SK-N-SH (cell line): ENCODE data around the gene VWDE.

ENCODE experiments used
- CTCF ChIP-seq: fragments of 200-600 bp; sonication (generic); IDR thresholded peaks from 2 replicates; pipeline ENCODE4 v1.6.1; 2017; ENCODE audit warnings: antibody characterized with exemption, mild to moderate bottlenecking, moderate library complexity
- NFIC ChIP-seq: IDR thresholded peaks from 2 replicates; pipeline ENCODE4 v1.4.0; 2012; ENCODE audit warnings: borderline replicate concordance
- POLR2AphosphoS5 ChIP-seq: IDR thresholded peaks from 2 replicates; pipeline ENCODE4 v1.6.1; 2012; ENCODE audit warnings: low read depth, low read length

GRCh38 chr7:12431886-12432556 is 28.4 kb upstream of the VWDE start:
- no peak for TF ChIP-seq CTCF
- no peak for TF ChIP-seq POLR2AphosphoS5
- no peak for TF ChIP-seq NFIC
